Measurements from ENCODE around the gene GJD4. TPM values are rescaled to one million over a fixed set of nuclear protein-coding genes. Genes with fewer than 3 reads are reported as not detected.

GJD4 gene
- polyA plus RNA-seq, 1 donor from 2014 or later: not detected

- H3K27ac ChIP-seq (ENCODE audit: low read length): no peak overlapping the region
- H3K9ac ChIP-seq (ENCODE audit: low read length): peak overlapping the region; percentile 69
Observed at GRCh38 chr10:35639728-35640401, 34.7 kb downstream of the GJD4 start.

GRCh38 chr10:35640474-35640873 is 35.3 kb downstream of the GJD4 start:
- Histone ChIP-seq H3K9me2 (ENCODE audit: insufficient read depth, low read length) (no peaks in the 10 kb centered on the region), H3K27ac (ENCODE audit: low read length) (no peak overlapping the region), H3K9ac (ENCODE audit: low read length) (peak overlapping the region; percentile 69), H3K36me3 (ENCODE audit: insufficient read depth, low read length) (no peaks in the 10 kb centered on the region), H3K9me3 (ENCODE audit: low read length) (no peaks in the 10 kb centered on the region), H4K20me1 (ENCODE audit: insufficient read depth) (no peaks in the 10 kb centered on the region), H2AFZ (ENCODE audit: low read depth, low read length) (peak overlapping the region; percentile 45), H3K4me2 (ENCODE audit: low read length) (no peak overlapping the region), H3F3A (ENCODE audit: insufficient read depth, low read length, poor library complexity, severe bottlenecking) (peaks cover 6% of the 10 kb centered on the region), H3K27me3 (ENCODE audit: insufficient read depth, low read depth, low read length) (peaks cover 18% of the 10 kb centered on the region), H3K79me2 (replicated peaks; ENCODE audit: insufficient read depth, low read length) (peaks cover 4% of the 10 kb centered on the region), H3K4me3 (ENCODE audit: low read length) (peak overlapping the region; percentile 86)
- TF ChIP-seq RAD21 (conservative IDR thresholded peaks at IDR 0.05): peak; percentile 56
- no peak for TF ChIP-seq TAF1 (IDR thresholded peaks at IDR 0.05; ENCODE audit: low read depth)
- no peak for TF ChIP-seq MXI1 (conservative IDR thresholded peaks at IDR 0.05; ENCODE audit: poor library complexity, severe bottlenecking)
- TF ChIP-seq EP300 (conservative IDR thresholded peaks at IDR 0.05; ENCODE audit: poor library complexity, severe bottlenecking): no peak
- no peak for TF ChIP-seq REST (IDR thresholded peaks at IDR 0.05; ENCODE audit: borderline replicate concordance)
- no peak for TF ChIP-seq EZH2 (IDR thresholded peaks at IDR 0.05; ENCODE audit: borderline replicate concordance, insufficient read depth, low read length, poor library complexity, severe bottlenecking)
- peak; percentile 67 for TF ChIP-seq SMC3 (conservative IDR thresholded peaks at IDR 0.05; ENCODE audit: poor library complexity)
- no peak for TF ChIP-seq POLR2AphosphoS5 (IDR thresholded peaks at IDR 0.05)

More at GRCh38 chr10:35639728-35640401, 34.7 kb downstream of the GJD4 start:
- no peaks in the 10 kb centered on the region for H3K9me3 ChIP-seq (ENCODE audit: low read length)
- H2AFZ ChIP-seq (ENCODE audit: low read depth, low read length): no peak overlapping the region
- H3K27me3 ChIP-seq (ENCODE audit: insufficient read depth, low read depth, low read length): peaks cover 18% of the 10 kb centered on the region
- H3K9me2 ChIP-seq (ENCODE audit: insufficient read depth, low read length): no peaks in the 10 kb centered on the region
- TF ChIP-seq TAF1 (IDR thresholded peaks at IDR 0.05; ENCODE audit: low read depth) (no peak), MXI1 (conservative IDR thresholded peaks at IDR 0.05; ENCODE audit: poor library complexity, severe bottlenecking) (peak; percentile 79), REST (IDR thresholded peaks at IDR 0.05; ENCODE audit: borderline replicate concordance) (peak; percentile 14), SMC3 (conservative IDR thresholded peaks at IDR 0.05; ENCODE audit: poor library complexity) (peak; percentile 24), CTCF (IDR thresholded peaks at IDR 0.05; ENCODE audit: poor library complexity, severe bottlenecking) (peak; percentile 23), EZH2 (IDR thresholded peaks at IDR 0.05; ENCODE audit: borderline replicate concordance, insufficient read depth, low read length, poor library complexity, severe bottlenecking) (no peak), POLR2AphosphoS5 (IDR thresholded peaks at IDR 0.05) (no peak), RAD21 (conservative IDR thresholded peaks at IDR 0.05) (peak; percentile 10), EP300 (conservative IDR thresholded peaks at IDR 0.05; ENCODE audit: poor library complexity, severe bottlenecking) (peak; percentile 10)
- peak overlapping the region; percentile 33 for H3K4me2 ChIP-seq (ENCODE audit: low read length)
- no peaks in the 10 kb centered on the region for H3K36me3 ChIP-seq (ENCODE audit: insufficient read depth, low read length)
- peaks cover 4% of the 10 kb centered on the region for H3K79me2 ChIP-seq (replicated peaks; ENCODE audit: insufficient read depth, low read length)
- peaks cover 6% of the 10 kb centered on the region for H3F3A ChIP-seq (ENCODE audit: insufficient read depth, low read length, poor library complexity, severe bottlenecking)
- H4K20me1 ChIP-seq (ENCODE audit: insufficient read depth): no peaks in the 10 kb centered on the region
- H3K4me3 ChIP-seq (ENCODE audit: low read length): peak overlapping the region; percentile 86

Measured in neural cell (in vitro differentiated cells).